GM12878 (cell line): ENCODE data around the gene TMEM151A.

Source experiments
- BHLHE40 ChIP-seq, 2 experiments: fragments of 450-650 bp in 1 of 2; IDR thresholded peaks; 2 replicates each; pipeline ENCODE4 v1.6.1; 2011 to 2017; ENCODE audit warnings: low read depth in 2 of 2, borderline replicate concordance in 1 of 2, improper control_type of control experiment in 1 of 2, low read length in 1 of 2, mild to moderate bottlenecking in 1 of 2
- GABPA ChIP-seq: IDR thresholded peaks from 2 replicates; pipeline ENCODE4 v1.6.1; 2014; ENCODE audit warnings: antibody characterized with exemption, low read depth, mild to moderate bottlenecking, inconsistent platforms
- POLR2AphosphoS5 ChIP-seq: IDR thresholded peaks from 2 replicates; pipeline ENCODE4 v1.6.1; 2011; ENCODE audit warnings: mild to moderate bottlenecking, low read length, inconsistent platforms
- SP1 ChIP-seq: IDR thresholded peaks from one replicate; pipeline ENCODE4 v1.6.1; 2011; ENCODE audit warnings: low read depth, low read length
- STAT1 ChIP-seq: fragments of 450-650 bp; conservative IDR thresholded peaks from 2 replicates; pipeline ENCODE4 v1.6.1; 2014; ENCODE audit warnings: antibody characterized with exemption, mild to moderate bottlenecking
- TF ChIP-seq, protein P1 (sequence below), 3 experiments: IDR thresholded peaks in 2 of 3; conservative IDR thresholded peaks in 1 of 3; 2 replicates each; pipeline ENCODE4 v1.5.1; 2011; ENCODE audit warnings: low read depth in 3 of 3, low read length in 3 of 3, mild to moderate bottlenecking in 3 of 3, control low read depth in 2 of 3, moderate library complexity in 2 of 3, inconsistent platforms in 1 of 3, mixed read lengths in 1 of 3; ENCODE audit not compliant: control insufficient read depth in 2 of 3, insufficient read depth in 1 of 3; ENCODE audit errors: extremely low read depth in 1 of 3

DNA sequence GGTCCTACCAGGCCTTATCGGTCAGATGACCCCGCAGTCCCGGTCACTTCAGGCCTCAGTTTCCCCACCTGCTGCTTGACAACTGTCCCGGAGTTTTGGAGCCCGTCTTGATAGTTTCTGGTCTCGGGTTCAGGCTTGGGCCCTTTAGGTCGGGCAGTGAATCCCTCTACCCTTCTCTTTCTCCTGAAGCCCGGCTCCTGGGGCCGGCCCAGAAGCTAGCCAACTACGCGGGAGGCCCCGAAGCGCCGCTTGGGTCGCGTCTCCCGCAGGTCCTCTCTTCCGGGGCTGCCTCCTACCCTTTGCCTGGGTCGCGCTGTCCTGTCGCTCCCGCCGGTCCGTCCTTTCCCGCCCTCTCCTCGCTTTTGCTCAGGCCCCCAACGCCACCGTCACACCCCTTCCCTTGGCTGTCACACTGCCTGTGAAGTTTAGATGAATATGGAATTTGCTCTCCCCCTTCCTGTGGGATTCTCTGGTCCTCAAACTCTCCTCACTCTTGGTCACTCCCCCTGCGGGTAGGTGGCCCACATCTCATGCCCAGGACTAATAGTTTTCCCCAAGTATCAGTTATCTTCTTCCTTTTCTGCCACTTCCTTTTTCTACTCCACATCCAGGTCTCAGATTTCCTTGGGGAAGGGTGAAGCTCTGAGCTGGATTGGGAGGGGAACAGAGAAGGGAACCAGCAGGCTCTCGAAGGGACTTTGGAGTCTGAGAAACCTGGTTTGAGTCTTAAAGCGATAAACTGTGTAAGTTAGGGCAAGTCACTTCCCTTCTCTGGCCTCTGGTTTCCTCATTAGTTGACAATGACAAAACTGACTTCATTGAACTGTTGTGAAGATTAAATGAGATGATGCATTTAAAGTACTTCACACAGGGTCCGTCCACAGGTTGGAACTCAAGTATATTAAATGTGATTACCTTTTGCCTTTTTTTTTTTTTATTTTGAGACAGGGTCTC lies 22.5 kb upstream of the TMEM151A start:
- TF ChIP-seq STAT1 (no peak), POLR2AphosphoS5 (no peak; the same call in 1 of the 2 replicates), BHLHE40 (IDR thresholded peaks at IDR 0.05; ENCODE audit: borderline replicate concordance in 1 of 2, low read depth in 2 of 2, low read length in 1 of 2) (no peak), SP1 (no peak), GABPA (no peak)
- TF ChIP-seq, protein P1, sequence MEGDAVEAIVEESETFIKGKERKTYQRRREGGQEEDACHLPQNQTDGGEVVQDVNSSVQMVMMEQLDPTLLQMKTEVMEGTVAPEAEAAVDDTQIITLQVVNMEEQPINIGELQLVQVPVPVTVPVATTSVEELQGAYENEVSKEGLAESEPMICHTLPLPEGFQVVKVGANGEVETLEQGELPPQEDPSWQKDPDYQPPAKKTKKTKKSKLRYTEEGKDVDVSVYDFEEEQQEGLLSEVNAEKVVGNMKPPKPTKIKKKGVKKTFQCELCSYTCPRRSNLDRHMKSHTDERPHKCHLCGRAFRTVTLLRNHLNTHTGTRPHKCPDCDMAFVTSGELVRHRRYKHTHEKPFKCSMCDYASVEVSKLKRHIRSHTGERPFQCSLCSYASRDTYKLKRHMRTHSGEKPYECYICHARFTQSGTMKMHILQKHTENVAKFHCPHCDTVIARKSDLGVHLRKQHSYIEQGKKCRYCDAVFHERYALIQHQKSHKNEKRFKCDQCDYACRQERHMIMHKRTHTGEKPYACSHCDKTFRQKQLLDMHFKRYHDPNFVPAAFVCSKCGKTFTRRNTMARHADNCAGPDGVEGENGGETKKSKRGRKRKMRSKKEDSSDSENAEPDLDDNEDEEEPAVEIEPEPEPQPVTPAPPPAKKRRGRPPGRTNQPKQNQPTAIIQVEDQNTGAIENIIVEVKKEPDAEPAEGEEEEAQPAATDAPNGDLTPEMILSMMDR (IDR thresholded peaks at IDR 0.05 in 2 of 3, conservative IDR thresholded peaks at IDR 0.05 in 1 of 3; ENCODE audit: control insufficient read depth in 2 of 3, extremely low read depth in 1 of 3, insufficient read depth in 1 of 3, low read depth in 3 of 3, low read length in 3 of 3): peak in 2 of 3 experiments; percentile 14 to 25; a peak in 1 of 6 replicates
